Activated T-helper 17 cell treated with anti-CD3 and anti-CD28 coated beads, Interleukin-2, amount 50 U/mL, for 72 hours (primary cell): ENCODE measurements around the gene SPRN. TPM values are rescaled to one million over a fixed set of nuclear protein-coding genes. Genes with fewer than 3 reads are reported as not detected.
"Not testable (repeated sequence)": the region's sequence is repeated elsewhere in the genome, so short reads cannot be mapped to it uniquely, and the experiment has no call there.

Experiments used
- ATAC-seq: fragments of 150-1000 bp; cut with Tn5 transposase; replicated peaks from 2 replicates; pipeline ENCODE4 v1.10.0; 2021; ENCODE audit warnings: mild to moderate bottlenecking, moderate library complexity
- H3K27ac Mint-ChIP-seq: one replicate; pipeline ENCODE4 v1.8.0; 2022; ENCODE audit warnings: mixed read lengths
- H3K27me3 Mint-ChIP-seq: one replicate; pipeline ENCODE4 v1.8.0; 2022; ENCODE audit warnings: mixed read lengths
- H3K36me3 Mint-ChIP-seq: one replicate; pipeline ENCODE4 v1.8.0; 2022; ENCODE audit warnings: low read depth, mild to moderate bottlenecking, mixed read lengths
- H3K4me1 Mint-ChIP-seq: one replicate; pipeline ENCODE4 v1.8.0; 2022; ENCODE audit warnings: mixed read lengths
- H3K4me3 Mint-ChIP-seq: one replicate; pipeline ENCODE4 v1.8.0; 2022; ENCODE audit warnings: mild to moderate bottlenecking, mixed read lengths
- H3K9me3 Mint-ChIP-seq: one replicate; pipeline ENCODE4 v1.8.0; 2022; ENCODE audit warnings: mixed read lengths
- total RNA-seq, 2 donors: library from RNA; stranded (reverse); gene quantifications; one replicate each; pipeline ENCODE4 v1.2.3, GENCODE V29; 2022

The SPRN gene
- total RNA-seq, 2 donors from 2014 or later, result not detected

- Mint-ChIP-seq H3K4me3 (peak overlapping the region; percentile 46), H3K36me3 (no peaks in the 10 kb centered on the region), H3K4me1 (no peaks in the 10 kb centered on the region), H3K9me3 (no peaks in the 10 kb centered on the region), H3K27ac (no peak overlapping the region), H3K27me3 (no peaks in the 10 kb centered on the region)
- no peak for ATAC-seq
Measured at GRCh38 chr10:133379801-133380666, 44.4 kb downstream of the SPRN start.

DNA sequence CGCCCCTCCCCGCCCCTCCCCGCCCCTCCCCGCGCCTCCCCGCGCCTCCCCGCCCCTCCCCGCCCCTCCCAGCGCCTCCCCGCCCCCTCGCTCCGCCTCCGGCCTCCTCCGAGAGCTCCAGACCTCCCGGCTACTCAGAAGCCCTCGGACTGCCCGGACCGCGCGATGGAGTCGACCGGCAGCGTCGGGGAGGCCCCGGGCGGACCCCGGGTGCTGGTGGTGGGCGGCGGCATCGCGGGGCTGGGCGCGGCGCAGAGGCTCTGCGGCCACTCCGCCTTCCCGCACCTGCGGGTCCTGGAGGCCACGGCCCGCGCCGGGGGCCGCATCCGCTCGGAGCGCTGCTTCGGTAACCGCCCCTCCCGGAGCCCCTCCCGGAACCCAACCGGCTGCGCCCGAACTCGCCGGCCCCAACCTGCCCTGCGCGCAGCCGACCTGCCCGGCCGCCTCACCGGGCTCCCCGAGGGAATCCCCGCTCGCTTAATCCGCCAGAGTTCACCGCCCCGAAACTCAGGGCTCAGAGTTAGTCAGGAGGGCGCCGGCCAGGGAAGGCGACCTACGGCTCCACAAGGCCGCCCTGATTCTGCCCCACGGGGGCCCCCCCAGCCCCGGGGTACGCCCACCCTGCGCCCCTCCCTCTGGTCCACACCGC, 45.1 kb downstream of the SPRN start, which contains the start of gene PAOX:
TSS of gene PAOX (plus strand) at position 111 of the 649 bp plus-strand sequence. CDS start at position 166, 55 bp downstream.
- peak; percentile 88 for ATAC-seq
- no peaks in the 10 kb centered on the region for H3K27me3 Mint-ChIP-seq
- H3K9me3 Mint-ChIP-seq, result no peaks in the 10 kb centered on the region
- no peaks in the 10 kb centered on the region for H3K36me3 Mint-ChIP-seq
- H3K4me3 Mint-ChIP-seq, result peak within 1 kb of the TSS; percentile 61
- no peak within 1 kb of the TSS for H3K27ac Mint-ChIP-seq
- H3K4me1 Mint-ChIP-seq, result no peaks in the 10 kb centered on the region

DNA sequence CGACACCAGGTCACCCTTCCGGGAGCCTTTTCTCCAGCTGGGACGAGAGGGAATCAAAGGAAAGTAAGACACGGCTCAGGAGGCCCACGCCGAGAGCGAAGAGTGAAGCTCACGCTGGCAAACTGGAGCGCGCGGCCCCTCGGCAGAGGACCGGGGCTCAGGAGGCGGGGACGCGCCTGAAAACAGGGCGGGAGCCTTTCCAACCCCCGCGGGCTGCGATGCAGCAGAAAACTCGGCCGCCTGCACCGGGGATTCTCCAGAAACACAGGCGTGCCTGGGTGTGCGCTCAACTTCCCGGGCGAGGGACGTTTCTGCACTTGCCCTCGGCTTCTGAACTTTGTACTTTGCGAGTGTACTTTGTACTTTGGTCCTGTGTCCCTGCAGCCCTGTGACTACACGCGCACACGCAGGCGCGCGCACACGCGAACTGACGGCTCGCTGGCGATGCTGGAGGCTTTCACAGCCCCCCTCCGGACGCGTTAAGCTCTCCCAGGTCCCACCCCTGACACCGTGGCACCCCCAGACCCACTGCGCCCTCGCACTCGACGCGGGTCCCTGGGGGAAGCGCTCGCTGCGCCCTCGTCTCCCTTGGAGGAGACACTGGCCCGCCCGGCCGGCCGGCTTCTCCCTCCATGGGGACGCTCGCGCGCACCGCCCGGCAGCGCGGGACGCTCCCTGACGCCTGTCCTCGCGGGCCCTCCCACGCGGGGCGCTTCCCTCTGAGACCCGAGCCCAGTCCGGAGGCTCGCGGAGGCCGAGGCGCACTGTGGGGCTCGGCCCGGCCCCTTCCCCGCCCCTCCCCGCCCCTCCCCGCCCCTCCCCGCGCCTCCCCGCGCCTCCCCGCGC, 46.0 kb downstream of the SPRN start:
- no peaks in the 10 kb centered on the region for H3K36me3 Mint-ChIP-seq
- peak overlapping the region; percentile 61 for H3K4me3 Mint-ChIP-seq
- no peaks in the 10 kb centered on the region for H3K27me3 Mint-ChIP-seq
- no peak overlapping the region for H3K27ac Mint-ChIP-seq
- ATAC-seq, result peak; percentile 63
- no peaks in the 10 kb centered on the region for H3K9me3 Mint-ChIP-seq
- peaks cover 5% of the 10 kb centered on the region for H3K4me1 Mint-ChIP-seq

GRCh38 chr10:133377818-133378250, 46.6 kb downstream of the SPRN start:
- Mint-ChIP-seq H3K4me3 (peak overlapping the region; percentile 61), H3K4me1 (peaks cover 5% of the 10 kb centered on the region), H3K27me3 (no peaks in the 10 kb centered on the region), H3K9me3 (no peaks in the 10 kb centered on the region), H3K36me3 (no peaks in the 10 kb centered on the region), H3K27ac (no peak overlapping the region)
- ATAC-seq, result no peak

GRCh38 chr10:133377025-133377817, 47.2 kb downstream of the SPRN start:
- no peak overlapping the region for H3K27ac Mint-ChIP-seq
- H3K27me3 Mint-ChIP-seq, result no peaks in the 10 kb centered on the region
- H3K4me1 Mint-ChIP-seq, result peaks cover 5% of the 10 kb centered on the region
- no peak for ATAC-seq
- H3K9me3 Mint-ChIP-seq, result no peaks in the 10 kb centered on the region
- H3K4me3 Mint-ChIP-seq, result peak overlapping the region; percentile 52
- H3K36me3 Mint-ChIP-seq, result no peaks in the 10 kb centered on the region

- not testable (repeated sequence) for H3K27ac Mint-ChIP-seq, H3K9me3 Mint-ChIP-seq, H3K4me1 Mint-ChIP-seq, H3K36me3 Mint-ChIP-seq, ATAC-seq, H3K27me3 Mint-ChIP-seq
- peak overlapping the region; percentile 52 for H3K4me3 Mint-ChIP-seq
Measured at GRCh38 chr10:133376183-133376582, 48.2 kb downstream of the SPRN start.

DNA sequence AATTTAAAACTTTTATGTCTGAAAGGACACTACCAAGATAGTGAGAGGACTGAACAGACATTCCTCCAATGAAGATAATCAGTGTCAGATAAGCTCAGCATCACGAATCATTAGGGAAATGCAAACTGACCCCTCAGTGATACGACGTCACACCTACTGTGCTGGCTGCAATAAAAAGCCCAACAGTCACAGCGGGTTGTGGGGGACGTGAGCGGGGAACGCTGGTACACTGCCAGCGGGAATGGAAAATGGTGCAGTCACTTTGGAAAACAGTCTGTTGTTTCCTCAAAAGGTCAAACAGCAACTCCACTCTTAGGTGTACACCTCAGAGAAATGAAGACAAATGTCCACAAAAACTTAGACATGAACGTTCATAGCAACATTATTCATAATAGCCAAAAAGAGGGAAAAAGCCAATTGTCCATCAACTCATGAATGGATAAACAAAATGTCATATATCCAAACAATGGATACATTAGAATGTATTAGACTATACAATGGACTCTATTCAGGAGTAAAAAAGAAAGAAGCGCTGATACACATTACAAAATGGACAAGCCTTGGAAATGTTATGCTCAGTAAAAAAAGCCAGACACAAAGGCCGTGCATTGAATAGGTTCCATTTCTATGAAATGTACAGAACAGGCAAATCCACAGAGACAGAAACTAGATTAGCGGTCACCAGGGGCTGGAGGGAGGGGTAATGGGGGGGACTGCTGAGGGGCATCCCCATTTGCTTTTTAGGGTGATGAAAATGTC, 48.9 kb downstream of the SPRN start:
- Mint-ChIP-seq H3K9me3 (no peaks in the 10 kb centered on the region), H3K27ac (no peak overlapping the region), H3K4me3 (no peak overlapping the region), H3K27me3 (no peaks in the 10 kb centered on the region), H3K4me1 (peaks cover 5% of the 10 kb centered on the region), H3K36me3 (peaks cover under 1% of the 10 kb centered on the region)
- ATAC-seq, result no peak

DNA sequence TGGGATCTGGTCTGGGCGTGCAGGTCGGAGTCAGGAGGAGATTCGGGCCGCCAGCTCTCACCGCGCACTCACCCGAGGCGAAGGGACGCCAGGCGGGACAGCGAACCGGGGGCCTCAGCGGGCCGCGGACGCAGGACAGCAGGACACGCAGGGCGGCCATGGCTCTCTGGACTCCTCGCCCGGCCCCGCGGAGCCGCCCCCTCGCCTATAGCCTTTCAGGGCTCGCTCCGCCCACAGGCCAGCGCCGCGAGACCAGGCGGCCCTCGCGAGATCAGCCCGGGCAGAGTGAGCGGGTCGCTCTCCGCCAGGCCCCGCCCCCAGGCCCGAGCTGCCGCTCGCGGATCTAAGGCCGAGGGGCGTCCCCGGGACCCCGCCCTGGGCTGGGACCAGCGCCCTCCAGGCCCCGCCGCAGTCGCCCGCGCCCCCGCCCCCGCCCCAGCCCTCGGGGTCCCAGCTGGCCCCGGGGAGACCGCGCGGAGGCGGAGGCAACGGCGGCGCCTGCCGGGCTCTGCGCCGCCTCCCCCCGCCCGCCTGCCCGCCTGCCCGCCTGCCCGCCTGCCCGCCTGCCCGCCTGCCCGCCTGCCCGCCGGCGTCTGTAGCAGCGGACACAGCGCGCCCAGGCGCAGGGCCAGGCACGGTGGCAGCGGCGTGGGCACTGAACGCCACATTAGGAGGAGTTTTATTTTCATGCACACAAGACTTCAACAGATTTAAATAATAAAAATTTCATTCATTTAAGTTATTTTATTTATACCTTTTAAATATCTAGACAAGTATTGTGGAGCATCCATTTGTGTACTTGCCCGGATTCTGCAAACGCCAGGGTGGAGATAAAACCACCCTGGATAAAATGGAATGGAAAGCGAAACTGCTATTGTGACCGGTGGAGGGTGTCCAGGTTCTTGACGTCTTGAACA, 51.0 kb downstream of the SPRN start, which contains the start of gene ECHS1:
TSS of gene ECHS1 (minus strand) at position 181 of the 917 bp plus-strand sequence. CDS start at position 160, 21 bp downstream.
- peaks cover 5% of the 10 kb centered on the region for H3K4me1 Mint-ChIP-seq
- H3K4me3 Mint-ChIP-seq, result peak within 1 kb of the TSS; percentile 87
- H3K27ac Mint-ChIP-seq, result peak within 1 kb of the TSS; percentile 86
- H3K9me3 Mint-ChIP-seq, result no peaks in the 10 kb centered on the region
- H3K36me3 Mint-ChIP-seq, result peaks cover 22% of the 10 kb centered on the region
- peak; percentile 99 for ATAC-seq
- no peaks in the 10 kb centered on the region for H3K27me3 Mint-ChIP-seq

DNA sequence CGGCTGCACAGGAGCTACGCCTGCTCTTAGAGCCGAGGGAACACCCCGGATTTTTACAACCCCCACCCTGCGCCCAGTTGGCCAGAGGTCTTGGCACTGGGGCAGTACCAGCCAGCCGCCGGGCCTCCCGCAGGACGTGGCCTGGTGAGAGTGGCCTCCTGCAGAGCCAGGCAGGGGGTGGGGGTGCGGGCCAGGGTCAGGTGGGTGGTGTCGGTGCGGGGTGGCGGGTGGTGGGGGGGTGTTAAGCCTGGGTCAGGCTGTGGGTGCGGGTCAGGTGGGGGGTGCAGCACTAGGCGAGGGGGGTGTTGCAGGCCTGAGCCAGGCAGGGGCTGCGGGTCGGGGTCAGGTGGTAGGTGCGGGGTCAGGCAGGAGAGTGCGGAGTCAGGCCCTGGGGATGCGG, 51.9 kb downstream of the SPRN start:
- H3K27ac Mint-ChIP-seq, result no peak overlapping the region
- H3K27me3 Mint-ChIP-seq, result no peaks in the 10 kb centered on the region
- no peaks in the 10 kb centered on the region for H3K9me3 Mint-ChIP-seq
- no peak for ATAC-seq
- peak overlapping the region; percentile 87 for H3K4me3 Mint-ChIP-seq
- H3K36me3 Mint-ChIP-seq, result peaks cover 30% of the 10 kb centered on the region
- H3K4me1 Mint-ChIP-seq, result peaks cover 5% of the 10 kb centered on the region

Other genes with a start within 250 kb of the SPRN start
- gene UTF1, start 194.4 kb downstream of the SPRN start, total RNA-seq, result not detected
- under 1 TPM in 1 of 2 donors, not detected in 1; 0.21 TPM for gene VENTX, start 186.8 kb downstream of the SPRN start, total RNA-seq
- 100 to 1,000 TPM in 1 of 2 donors, 10 to 100 TPM in 1; 83.7 to 336 TPM for gene ADAM8, start 147.8 kb downstream of the SPRN start, total RNA-seq
- 10 to 100 TPM; 47.8 to 55.8 TPM for gene TUBGCP2, start 115.8 kb downstream of the SPRN start, total RNA-seq
- 10 to 100 TPM; 52.8 to 74.2 TPM for gene ZNF511, start 115.7 kb downstream of the SPRN start, total RNA-seq
- gene CALY, start 87.7 kb downstream of the SPRN start, total RNA-seq, result not detected
- gene PRAP1, start 77.3 kb downstream of the SPRN start, total RNA-seq, result not detected
- gene FUOM, start 66.6 kb downstream of the SPRN start, total RNA-seq, result 10 to 100 TPM; 13.8 to 21.9 TPM
- 10 to 100 TPM; 61.3 to 73.8 TPM for gene ECHS1, start 51.3 kb downstream of the SPRN start, total RNA-seq
- 1 to 10 TPM; 3.0 to 9.2 TPM for gene PAOX, start 45.4 kb downstream of the SPRN start, total RNA-seq
- 10 to 100 TPM; 38.9 to 58.8 TPM for gene MTG1, start 30.5 kb downstream of the SPRN start, total RNA-seq
- gene SCART1, start 29.3 kb upstream of the SPRN start, total RNA-seq, result 10 to 100 TPM in 1 of 2 donors, 1 to 10 TPM in 1; 7.2 to 17.3 TPM
- gene CYP2E1, start 102.7 kb upstream of the SPRN start, total RNA-seq, result 1 to 10 TPM; 1.4 to 5.4 TPM
- under 1 TPM; 0.29 to 0.69 TPM for gene SYCE1, start 141.0 kb upstream of the SPRN start, total RNA-seq
- gene FRG2B, start 202.2 kb upstream of the SPRN start, total RNA-seq, result under 1 TPM in 1 of 2 donors, not detected in 1; 0.24 TPM